Cardiac septum (tissue), 1 donor: ENCODE data around the gene KRT86. TPM values are rescaled to one million over a fixed set of nuclear protein-coding genes. Genes with fewer than 3 reads are reported as not detected.
"Not testable (repeated sequence)": the region's sequence is repeated elsewhere in the genome, so short reads cannot be mapped to it uniquely, and the experiment has no call there.

ENCODE experiments used
- DNase-seq: peaks from one replicate; pipeline ENCODE4 v3.0.0-alpha.2; 2020; ENCODE audit warnings: low spot score
- intact Hi-C: fragments of 100-400 bp; cut with DNase I; formaldehyde crosslinking; loops from one replicate; pipeline ENCODE4 v1.14.0; 2022
- total RNA-seq: library from RNA; stranded (reverse); fragmentation: NEBNext Ultra II Directional; extraction: Animal tissue kit (Norgen Biotek cat#: 25700); gene quantifications from one replicate; pipeline ENCODE4 v1.2.1, GENCODE V29; 2021
- donor health status: DM: no; HTN: no; CAD: no.

KRT86 gene
- total RNA-seq, 1 donor from 2014 or later: not detected

DNA sequence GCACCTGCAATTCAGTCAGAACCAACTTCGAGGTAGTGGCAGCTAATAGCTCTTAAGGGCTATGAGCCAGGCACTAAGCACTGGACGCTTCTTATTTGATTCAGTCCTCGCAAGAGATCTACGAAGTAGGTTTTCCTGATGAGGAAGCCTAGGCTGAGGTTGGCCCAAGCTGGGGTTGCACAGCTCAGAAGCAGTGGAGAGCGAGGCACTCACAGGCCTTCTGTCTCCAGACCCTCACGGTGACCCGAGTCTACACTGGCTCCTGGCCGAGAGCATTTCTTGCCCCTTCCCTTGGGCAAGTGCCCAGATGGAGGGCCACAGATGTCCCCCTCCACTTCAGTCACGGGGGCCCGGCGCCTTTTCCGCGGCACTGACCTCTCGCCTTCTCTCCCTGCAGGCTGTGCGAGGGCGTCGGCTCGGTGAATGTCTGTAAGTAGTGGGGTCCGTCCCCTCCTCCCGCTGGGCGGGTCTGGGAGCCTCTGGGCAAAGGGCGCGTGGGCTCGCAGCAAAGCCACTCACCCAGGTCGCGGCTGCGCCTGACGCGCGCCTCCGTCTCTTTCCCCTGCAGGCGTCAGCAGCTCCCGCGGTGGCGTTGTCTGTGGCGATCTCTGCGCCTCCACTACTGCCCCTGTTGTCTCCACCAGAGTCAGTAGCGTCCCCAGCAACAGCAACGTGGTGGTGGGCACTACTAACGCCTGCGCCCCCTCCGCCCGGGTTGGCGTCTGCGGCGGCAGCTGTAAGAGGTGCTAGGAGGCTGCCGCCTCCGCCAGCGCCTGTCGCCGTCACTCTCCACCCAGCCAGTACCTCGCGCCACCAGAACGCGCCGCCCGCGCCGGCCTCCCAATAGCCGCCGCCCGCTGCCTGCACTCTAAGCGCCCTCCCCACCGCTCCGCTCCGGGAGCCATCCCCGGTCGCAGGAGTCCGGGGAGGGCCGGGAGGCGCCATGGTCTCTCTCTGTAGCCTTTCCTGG, 33.7 kb downstream of the KRT86 start:
- intact Hi-C loops: no loop called here
- DNase-seq: peak; percentile 66

DNA sequence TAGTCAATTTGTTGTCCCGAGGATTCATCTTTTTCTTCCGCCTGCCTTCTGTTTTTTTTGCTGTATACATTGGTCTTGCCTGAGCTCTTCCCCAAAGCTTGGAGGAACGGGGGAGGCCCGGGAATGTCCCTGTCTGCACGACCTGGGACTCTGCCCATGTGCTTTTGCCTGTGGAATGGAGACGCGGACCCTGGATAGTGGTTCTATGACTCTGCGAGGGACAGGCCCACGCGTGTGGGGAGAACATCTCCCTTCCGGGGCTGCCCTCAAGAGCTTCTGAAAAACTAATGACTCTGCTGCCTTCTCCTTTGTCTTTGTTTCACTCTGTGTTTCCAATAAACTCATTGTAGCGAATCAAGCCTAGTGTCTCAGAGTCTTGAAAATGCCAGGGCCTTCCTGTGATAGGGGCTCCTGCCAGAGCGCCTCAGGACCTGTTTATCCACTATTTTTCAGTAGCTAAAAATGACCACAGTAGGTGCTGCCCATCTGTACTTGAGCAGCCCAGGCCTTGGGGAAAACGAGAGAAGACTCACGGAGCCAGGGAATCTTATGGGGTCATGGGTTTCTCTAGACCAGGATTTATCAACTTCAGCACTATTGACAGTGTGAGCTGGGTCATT, 34.5 kb downstream of the KRT86 start:
- intact Hi-C loops: no loop called here

DNA sequence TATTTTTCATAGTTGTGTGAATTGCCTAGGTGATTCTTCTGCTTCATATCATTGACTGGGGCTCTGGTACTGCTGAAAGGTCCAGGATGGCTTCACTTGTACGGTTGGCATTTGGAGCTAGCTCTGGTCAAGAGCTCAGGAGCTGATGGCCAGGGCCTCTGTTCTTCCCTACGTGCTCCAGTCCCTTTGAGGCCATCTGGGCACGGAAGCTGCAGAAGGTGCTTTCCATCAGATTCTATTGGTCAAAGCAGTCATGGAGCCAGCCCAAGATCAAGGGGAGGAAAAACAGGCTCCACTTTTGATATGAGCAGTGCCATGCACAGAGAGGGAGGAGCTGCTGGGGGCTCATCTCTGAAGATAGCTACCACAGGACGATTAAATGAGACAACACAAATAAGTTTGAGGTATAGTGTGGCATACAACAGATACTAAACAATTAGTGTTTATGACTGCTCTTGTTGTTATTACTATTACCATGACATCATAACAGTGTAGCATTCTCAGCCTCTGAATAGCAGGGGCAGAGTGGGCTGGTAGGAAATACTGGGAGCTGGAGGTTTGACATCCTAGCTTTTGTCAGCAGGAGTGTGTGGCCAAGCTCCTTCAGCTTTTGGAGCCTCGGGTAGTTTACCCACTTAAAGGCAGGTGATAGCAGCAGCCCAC, 36.3 kb downstream of the KRT86 start:
- intact Hi-C loops: no loop called here
- DNase-seq: peak; percentile 38

More for the DNA sequence above, 34.5 kb downstream of the KRT86 start:
- DNase-seq: peak; percentile 22

GRCh38 chr12:52311285-52311648, 36.8 kb downstream of the KRT86 start:
- intact Hi-C loops: no loop called here
- no peak for DNase-seq

DNA sequence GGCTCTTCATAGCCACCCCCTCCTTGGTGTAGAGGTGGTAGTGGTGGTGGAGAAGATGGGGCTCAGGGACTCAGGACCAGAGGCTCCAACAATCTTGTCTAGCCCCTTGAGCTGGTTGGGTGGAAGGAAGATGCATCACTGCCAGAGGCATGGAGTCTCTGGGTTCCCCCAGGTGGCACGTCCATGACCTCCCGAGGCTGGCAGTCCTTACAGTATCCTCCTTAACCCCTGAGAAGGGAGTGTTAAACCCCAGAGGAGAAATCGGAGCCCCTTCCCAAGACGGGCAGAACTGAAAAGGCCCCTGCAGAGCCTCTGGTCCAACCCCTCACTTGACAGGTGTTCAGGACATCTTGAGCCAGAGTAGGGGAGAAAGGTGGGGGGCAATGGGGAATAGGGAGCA, 37.6 kb downstream of the KRT86 start:
- no peak for DNase-seq
- intact Hi-C loops: no loop called here

- intact Hi-C loops: no loop called here
- DNase-seq: no peak
These were observed 39.0 kb downstream of the KRT86 start for GRCh38 chr12:52313461-52313860.

GRCh38 chr12:52313926-52314325, 39.5 kb downstream of the KRT86 start:
- no peak for DNase-seq

DNA sequence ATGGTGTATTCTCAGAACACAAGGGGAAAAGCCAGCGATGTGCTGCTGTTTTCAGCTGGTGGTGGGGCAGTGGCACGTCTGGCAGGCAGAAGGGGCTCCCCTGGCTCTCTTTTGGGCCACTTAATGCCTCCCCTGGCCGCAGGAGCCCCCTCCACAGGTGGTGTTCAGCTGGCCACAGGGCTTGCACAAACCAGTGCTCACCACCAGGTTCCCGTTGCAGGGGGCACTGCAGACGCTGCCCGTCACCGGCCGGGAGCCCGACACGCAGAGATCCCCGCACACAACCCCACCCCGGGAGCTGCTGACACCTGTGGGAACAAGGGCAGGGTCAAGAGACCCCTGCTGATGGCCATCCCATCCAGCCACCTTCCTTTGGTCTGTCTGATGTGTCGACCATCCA, 40.1 kb downstream of the KRT86 start:
- intact Hi-C loops: no loop called here
- DNase-seq: no peak

More at GRCh38 chr12:52313926-52314325, 39.5 kb downstream of the KRT86 start:
- intact Hi-C loops: no loop called here

- intact Hi-C loops, DNase-seq: not testable (repeated sequence)
These were observed 41.3 kb downstream of the KRT86 start for GRCh38 chr12:52315721-52316120.

DNA sequence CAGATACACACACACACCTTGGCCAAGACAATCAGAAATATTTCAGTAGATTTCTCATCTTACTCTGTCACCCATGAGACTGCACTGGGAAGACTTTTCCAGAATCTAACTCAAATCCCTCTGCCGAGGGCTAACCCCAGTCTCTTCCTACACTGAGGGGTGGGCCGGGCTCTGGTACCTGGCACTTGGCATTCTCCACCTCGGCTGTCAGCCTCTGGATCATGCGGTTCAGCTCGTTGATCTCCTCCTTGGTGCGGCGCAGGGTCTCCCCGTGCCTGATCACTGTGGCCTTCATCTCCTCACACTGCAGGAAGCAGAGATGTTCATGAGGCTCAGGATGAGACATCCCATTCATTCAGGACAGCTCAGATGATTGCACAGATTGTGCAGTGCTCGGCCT, 41.8 kb downstream of the KRT86 start:
- DNase-seq: no peak
- intact Hi-C loops: no loop called here

- no peak for DNase-seq
- intact Hi-C loops: no loop called here
These were observed 42.3 kb downstream of the KRT86 start for GRCh38 chr12:52316701-52317100.

DNA sequence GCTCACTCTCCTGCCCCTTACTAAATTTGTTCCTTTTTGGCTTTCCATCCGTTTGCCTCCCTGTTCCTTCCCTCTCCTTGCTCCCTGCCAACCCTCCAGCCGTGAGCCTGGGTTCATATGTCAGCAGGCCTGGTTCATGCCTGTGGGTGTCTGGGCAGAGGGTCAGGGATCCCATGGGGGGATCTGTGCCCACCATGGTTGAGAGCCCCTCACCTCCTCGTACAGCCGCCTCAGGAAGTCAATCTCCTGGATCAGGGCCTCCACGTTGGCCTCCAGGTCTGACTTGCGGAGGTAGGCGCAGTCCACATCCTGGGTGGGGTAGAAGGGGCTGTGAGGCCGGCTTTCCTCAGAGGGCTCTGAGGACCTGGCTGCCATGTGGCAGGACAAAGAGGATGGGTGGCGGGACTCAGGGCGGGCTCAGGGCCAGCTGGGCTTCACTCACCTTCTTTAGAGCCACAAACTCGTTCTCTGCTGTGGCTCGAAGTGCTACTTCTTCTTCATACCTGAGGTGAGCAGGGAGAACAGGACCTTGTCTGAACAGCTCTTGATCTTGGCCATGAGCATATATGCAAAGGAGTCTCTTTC, 43.1 kb downstream of the KRT86 start:
- DNase-seq: peak; percentile 24
- intact Hi-C loops: no loop called here

DNA sequence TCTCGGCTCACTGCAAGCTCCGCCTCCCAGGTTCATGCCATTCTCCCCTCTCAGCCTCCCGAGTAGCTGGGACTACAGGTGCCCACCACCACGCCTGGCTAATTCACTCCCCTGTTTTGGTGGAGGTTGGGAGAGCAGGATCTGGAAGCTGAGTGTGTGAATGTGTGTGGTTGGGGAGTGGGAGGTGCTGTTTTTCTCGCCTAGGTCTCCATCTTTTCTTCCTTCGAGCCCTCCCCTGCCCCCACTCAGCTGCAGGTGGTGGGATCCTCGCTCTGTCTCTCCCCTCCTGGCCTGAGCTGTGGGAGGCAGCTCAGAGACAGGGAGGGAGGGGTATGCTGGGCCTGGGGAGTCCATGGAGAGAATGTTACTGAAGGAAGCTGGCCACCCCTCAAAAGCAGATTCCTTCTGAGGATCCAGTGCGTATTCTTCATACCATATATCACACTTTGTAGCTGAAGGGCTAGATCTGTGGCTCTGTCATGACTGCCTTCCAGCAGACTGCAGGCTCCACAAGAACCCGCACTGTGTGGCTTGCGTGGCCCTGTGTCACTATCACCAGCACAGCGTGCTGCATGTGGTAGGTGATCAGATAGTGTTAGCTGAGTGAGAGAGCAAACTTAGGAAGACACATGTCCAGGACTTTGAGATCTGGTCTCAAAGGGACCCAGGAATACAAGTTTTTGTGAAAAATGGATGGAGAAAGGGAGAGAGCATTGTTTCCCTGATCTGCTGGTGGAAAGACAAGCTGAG, 44.0 kb downstream of the KRT86 start:
- intact Hi-C loops: no loop called here
- peak; percentile 54 for DNase-seq

DNA sequence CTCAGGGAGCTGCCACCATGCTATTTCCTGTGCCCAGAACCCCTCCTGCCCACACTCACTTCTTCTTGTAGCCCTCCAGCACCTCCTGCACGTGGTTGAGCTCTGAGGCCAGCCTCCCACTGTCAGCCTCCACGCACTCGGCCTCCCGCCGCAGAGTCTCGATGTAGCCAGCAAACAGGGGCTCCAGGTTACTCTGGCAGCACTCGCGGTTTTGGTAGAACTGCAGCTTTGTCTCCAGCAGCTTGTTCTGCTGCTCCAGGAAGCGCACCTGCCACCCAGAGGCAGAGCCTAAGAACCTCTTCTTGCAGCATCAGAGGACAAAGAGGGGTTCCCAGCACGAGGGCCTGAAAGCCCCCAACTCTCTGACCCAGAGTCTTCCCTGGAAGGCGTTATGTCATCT, 44.7 kb downstream of the KRT86 start:
- DNase-seq: peak; percentile 74
- intact Hi-C loops: no loop called here

- peak; percentile 43 for DNase-seq
- intact Hi-C loops: no loop called here
These were observed 46.4 kb downstream of the KRT86 start, which contains the start of gene KRT83 for GRCh38 chr12:52320784-52321400. Gene KRT83 (minus strand): TSS chr12:52321398. CDS start chr12:52321335, 63 bp downstream.

GRCh38 chr12:52321418-52321817, 47.0 kb downstream of the KRT86 start:
- intact Hi-C loops: no loop called here

GRCh38 chr12:52322069-52322468, 47.6 kb downstream of the KRT86 start:
- peak; percentile 17 for DNase-seq
- intact Hi-C loops: no loop called here

More at GRCh38 chr12:52321418-52321817, 47.0 kb downstream of the KRT86 start:
- DNase-seq: peak; percentile 58

GRCh38 chr12:52323001-52323400, 48.6 kb downstream of the KRT86 start:
- no peak for DNase-seq
- intact Hi-C loops: no loop called here
